ENCODE results near the gene CCNQ.
A peak's percentile ranks its signal among the peaks of the same experiment; 100 is the strongest.
"Not testable (repeated sequence)": the region's sequence is repeated elsewhere in the genome, so short reads cannot be mapped to it uniquely, and the experiment has no call there.

CCNQ gene

GRCh38 chrX:153623310-153624029, 24.5 kb upstream of the CCNQ start:
- no peak for DNase-seq (ENCODE audit: low read depth in 2 of 2)

GRCh38 chrX:153622661-153623309, 23.8 kb upstream of the CCNQ start:
- DNase-seq (ENCODE audit: low read depth in 2 of 2), result no peak

GRCh38 chrX:153621949-153622598, 23.1 kb upstream of the CCNQ start:
- no peak for DNase-seq (ENCODE audit: low read depth in 2 of 2)

GRCh38 chrX:153620576-153620975, 21.6 kb upstream of the CCNQ start:
- DNase-seq (ENCODE audit: low read depth in 2 of 2), result no peak

- no peak for DNase-seq (ENCODE audit: low read depth in 2 of 2)
Measured at GRCh38 chrX:153614818-153615217, 15.9 kb upstream of the CCNQ start.

GRCh38 chrX:153612413-153612812, 13.5 kb upstream of the CCNQ start:
- DNase-seq (ENCODE audit: low read depth in 2 of 2), result no peak

- no peak for DNase-seq (ENCODE audit: low read depth in 2 of 2)
Measured at GRCh38 chrX:153611298-153612095, 12.6 kb upstream of the CCNQ start.

GRCh38 chrX:153610836-153611213, 11.9 kb upstream of the CCNQ start:
- DNase-seq (ENCODE audit: low read depth in 2 of 2), result no peak

GRCh38 chrX:153609917-153610835, 11.2 kb upstream of the CCNQ start:
- peak; percentile 52 to 71 for DNase-seq (ENCODE audit: low read depth in 2 of 2)

GRCh38 chrX:153608806-153609205, 9.9 kb upstream of the CCNQ start:
- DNase-seq (ENCODE audit: low read depth in 2 of 2), result no peak

GRCh38 chrX:153608376-153608775, 9.4 kb upstream of the CCNQ start:
- no peak for DNase-seq (ENCODE audit: low read depth in 2 of 2)

GRCh38 chrX:153606503-153606902, 7.6 kb upstream of the CCNQ start:
- no peak for DNase-seq (ENCODE audit: low read depth in 2 of 2)

- DNase-seq (ENCODE audit: low read depth in 2 of 2), result not testable (repeated sequence)
Measured at GRCh38 chrX:153604666-153605380, 5.9 kb upstream of the CCNQ start.

GRCh38 chrX:153603131-153603656, 4.3 kb upstream of the CCNQ start:
- no peak for DNase-seq (ENCODE audit: low read depth in 2 of 2)

GRCh38 chrX:153602601-153603000, 3.7 kb upstream of the CCNQ start:
- no peak for DNase-seq (ENCODE audit: low read depth in 2 of 2)

GRCh38 chrX:153601511-153602110, 2.7 kb upstream of the CCNQ start:
- DNase-seq (ENCODE audit: low read depth in 2 of 2), result no peak

- no peak for DNase-seq (ENCODE audit: low read depth in 2 of 2)
Measured at GRCh38 chrX:153600921-153601320, 2.0 kb upstream of the CCNQ start.

- DNase-seq (ENCODE audit: low read depth in 2 of 2), result peak in 1 of 2 experiments; percentile 10
Measured at GRCh38 chrX:153600032-153600373, 1.1 kb upstream of the CCNQ start.

- DNase-seq (ENCODE audit: low read depth in 2 of 2), result peak; percentile 71 to 74
Measured at GRCh38 chrX:153599192-153600031, 473 bp upstream of the CCNQ start.

Measured in stimulated activated CD4-positive, alpha-beta T cell treated with anti-CD3 and anti-CD28 coated beads, Interleukin-12 subunit alpha, Interleukin-12 subunit beta, amount 100 ng/mL, for 24 hours (primary cell).